Measurements from ENCODE around the gene PIGS. TPM values are rescaled to one million over a fixed set of nuclear protein-coding genes. Genes with fewer than 3 reads are reported as not detected.

Gene PIGS
- total and polyA plus RNA-seq, 9 of the 15 experiments (the other 6 are each of a cell fraction or from before 2014, with no cell fraction given): 47.5 to 138 (median 57.6) TPM

DNA sequence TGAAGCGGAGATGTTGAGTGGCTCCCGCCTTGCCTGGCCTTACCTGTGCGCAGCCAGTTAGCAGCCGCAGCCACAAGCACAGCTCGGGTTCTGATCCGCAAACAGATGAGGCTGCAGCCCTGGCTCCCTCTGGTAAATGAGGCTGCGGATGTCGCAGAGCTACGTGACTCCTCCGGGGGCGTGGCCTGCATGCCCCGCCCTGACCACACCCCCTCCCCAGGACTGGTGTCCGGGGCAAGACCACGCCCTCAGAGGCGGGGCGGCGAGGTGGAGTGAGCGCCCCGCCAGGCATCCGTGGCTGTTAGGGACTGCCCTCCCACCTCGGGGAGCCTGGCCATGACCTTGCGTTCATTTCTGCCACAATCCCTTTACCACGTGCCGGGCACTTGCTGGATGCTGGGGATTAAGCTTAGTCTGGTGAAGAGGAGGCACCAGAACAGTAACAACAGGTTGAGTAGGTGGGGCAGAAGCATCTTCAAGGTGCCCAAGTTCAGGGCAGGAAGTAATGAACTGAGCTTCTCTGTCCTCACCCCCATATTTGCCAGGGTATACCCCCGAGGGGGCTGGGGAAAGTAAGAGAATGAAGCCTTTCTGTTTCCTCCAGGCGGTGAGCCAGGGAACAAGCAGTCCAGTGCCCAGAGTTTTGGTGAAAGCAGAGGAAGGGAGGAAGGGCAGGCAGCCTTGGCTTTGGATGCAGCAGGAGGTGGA is 5.6 kb upstream of the PIGS start, which contains the start of gene ALDOC (continued):
- TF ChIP-seq U2AF2 (optimal IDR thresholded peaks at IDR 0.05; ENCODE audit: low read depth, low read length): no peak
- no peak for TF ChIP-seq ZNF197 (CRISPR knock-in tag; IDR thresholded peaks at IDR 0.05; ENCODE audit: low read depth)
- TF ChIP-seq ERF (CRISPR knock-in tag; IDR thresholded peaks at IDR 0.05): peak; percentile 49
- TF ChIP-seq ZBTB8A (IDR thresholded peaks at IDR 0.05; ENCODE audit: partially characterized antibody): no peak
- TF ChIP-seq EP300 (IDR thresholded peaks at IDR 0.05; ENCODE audit: low read length): peak; percentile 28; the same call in 1 of the 2 replicates
- peak; percentile 98 for TF ChIP-seq HMGN3 (IDR thresholded peaks at IDR 0.05; ENCODE audit: borderline replicate concordance, extremely low read depth, insufficient read length, low read depth, low read length)
- TF ChIP-seq ZNF695 (CRISPR knock-in tag; IDR thresholded peaks at IDR 0.05): no peak
- TF ChIP-seq ZNF143 (CRISPR knock-in tag; IDR thresholded peaks at IDR 0.05): no peak
- TF ChIP-seq, protein P1, sequence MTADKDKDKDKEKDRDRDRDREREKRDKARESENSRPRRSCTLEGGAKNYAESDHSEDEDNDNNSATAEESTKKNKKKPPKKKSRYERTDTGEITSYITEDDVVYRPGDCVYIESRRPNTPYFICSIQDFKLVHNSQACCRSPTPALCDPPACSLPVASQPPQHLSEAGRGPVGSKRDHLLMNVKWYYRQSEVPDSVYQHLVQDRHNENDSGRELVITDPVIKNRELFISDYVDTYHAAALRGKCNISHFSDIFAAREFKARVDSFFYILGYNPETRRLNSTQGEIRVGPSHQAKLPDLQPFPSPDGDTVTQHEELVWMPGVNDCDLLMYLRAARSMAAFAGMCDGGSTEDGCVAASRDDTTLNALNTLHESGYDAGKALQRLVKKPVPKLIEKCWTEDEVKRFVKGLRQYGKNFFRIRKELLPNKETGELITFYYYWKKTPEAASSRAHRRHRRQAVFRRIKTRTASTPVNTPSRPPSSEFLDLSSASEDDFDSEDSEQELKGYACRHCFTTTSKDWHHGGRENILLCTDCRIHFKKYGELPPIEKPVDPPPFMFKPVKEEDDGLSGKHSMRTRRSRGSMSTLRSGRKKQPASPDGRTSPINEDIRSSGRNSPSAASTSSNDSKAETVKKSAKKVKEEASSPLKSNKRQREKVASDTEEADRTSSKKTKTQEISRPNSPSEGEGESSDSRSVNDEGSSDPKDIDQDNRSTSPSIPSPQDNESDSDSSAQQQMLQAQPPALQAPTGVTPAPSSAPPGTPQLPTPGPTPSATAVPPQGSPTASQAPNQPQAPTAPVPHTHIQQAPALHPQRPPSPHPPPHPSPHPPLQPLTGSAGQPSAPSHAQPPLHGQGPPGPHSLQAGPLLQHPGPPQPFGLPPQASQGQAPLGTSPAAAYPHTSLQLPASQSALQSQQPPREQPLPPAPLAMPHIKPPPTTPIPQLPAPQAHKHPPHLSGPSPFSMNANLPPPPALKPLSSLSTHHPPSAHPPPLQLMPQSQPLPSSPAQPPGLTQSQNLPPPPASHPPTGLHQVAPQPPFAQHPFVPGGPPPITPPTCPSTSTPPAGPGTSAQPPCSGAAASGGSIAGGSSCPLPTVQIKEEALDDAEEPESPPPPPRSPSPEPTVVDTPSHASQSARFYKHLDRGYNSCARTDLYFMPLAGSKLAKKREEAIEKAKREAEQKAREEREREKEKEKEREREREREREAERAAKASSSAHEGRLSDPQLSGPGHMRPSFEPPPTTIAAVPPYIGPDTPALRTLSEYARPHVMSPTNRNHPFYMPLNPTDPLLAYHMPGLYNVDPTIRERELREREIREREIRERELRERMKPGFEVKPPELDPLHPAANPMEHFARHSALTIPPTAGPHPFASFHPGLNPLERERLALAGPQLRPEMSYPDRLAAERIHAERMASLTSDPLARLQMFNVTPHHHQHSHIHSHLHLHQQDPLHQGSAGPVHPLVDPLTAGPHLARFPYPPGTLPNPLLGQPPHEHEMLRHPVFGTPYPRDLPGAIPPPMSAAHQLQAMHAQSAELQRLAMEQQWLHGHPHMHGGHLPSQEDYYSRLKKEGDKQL (CRISPR knock-in tag; IDR thresholded peaks at IDR 0.05; ENCODE audit: borderline replicate concordance): no peak
- TF ChIP-seq MBD2 (IDR thresholded peaks at IDR 0.05; ENCODE audit: borderline replicate concordance, low read depth): peak; percentile 44; the same call in 1 of the 2 replicates
